MM.1S (cell line): ENCODE results near the gene SCARF2.

Experiments
- EZH2phosphoT487 ChIP-seq: fragments of 300-600 bp; sonication (generic); IDR thresholded peaks from 2 replicates; pipeline ENCODE4 v1.6.1; 2018; ENCODE audit warnings: antibody characterized with exemption, low read length
- TF ChIP-seq, protein P1 (sequence below): fragments of 300-600 bp; sonication (generic); IDR thresholded peaks from 2 replicates; pipeline ENCODE4 v1.5.1; 2016; ENCODE audit warnings: antibody characterized with exemption, low read length, mixed read lengths

DNA sequence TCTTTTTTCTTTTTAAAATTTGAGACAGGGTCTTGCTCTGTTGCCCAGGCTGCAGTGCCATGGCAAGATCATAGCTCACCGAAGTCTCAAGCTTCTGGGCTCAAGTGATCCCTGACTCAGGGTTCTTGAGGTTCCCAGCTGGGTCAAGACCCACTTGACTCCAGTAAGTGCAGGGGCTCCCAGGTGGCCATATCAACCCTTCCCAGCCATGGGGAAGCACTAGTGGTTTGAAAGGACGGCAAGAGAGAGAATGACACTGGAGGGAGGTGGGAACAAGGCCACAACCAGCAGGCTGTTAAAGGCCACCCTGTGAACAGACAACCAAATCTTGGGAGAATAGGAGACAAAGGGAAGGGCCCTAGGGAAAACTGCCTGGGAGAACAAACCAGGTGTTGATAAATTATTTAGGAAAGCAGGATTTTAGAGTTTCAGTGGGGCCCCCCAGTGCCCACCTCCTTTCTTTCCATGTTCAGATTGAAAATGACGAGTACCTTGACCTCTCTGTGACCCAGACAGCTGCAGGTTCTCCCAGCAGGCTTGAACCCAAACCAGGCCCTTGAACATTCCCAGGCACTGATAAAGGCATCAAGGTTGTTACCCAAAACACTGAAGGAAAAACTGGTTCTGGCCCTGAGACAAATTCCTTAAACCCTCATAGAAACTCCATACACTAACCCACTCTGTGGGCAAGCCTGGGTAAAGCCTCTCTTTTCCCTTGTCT is 29.2 kb upstream of the SCARF2 start:
- TF ChIP-seq, protein P1, sequence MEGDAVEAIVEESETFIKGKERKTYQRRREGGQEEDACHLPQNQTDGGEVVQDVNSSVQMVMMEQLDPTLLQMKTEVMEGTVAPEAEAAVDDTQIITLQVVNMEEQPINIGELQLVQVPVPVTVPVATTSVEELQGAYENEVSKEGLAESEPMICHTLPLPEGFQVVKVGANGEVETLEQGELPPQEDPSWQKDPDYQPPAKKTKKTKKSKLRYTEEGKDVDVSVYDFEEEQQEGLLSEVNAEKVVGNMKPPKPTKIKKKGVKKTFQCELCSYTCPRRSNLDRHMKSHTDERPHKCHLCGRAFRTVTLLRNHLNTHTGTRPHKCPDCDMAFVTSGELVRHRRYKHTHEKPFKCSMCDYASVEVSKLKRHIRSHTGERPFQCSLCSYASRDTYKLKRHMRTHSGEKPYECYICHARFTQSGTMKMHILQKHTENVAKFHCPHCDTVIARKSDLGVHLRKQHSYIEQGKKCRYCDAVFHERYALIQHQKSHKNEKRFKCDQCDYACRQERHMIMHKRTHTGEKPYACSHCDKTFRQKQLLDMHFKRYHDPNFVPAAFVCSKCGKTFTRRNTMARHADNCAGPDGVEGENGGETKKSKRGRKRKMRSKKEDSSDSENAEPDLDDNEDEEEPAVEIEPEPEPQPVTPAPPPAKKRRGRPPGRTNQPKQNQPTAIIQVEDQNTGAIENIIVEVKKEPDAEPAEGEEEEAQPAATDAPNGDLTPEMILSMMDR, result no peak
- TF ChIP-seq EZH2phosphoT487, result no peak
